Sigmoid colon (tissue), 7 donors: Measurements from ENCODE around the gene DRC3. TPM values are rescaled to one million over a fixed set of nuclear protein-coding genes. Genes with fewer than 3 reads are reported as not detected.

Source experiments
- DNase-seq: peaks from one replicate; pipeline ENCODE4 v3.0.0-alpha.2; 2019
- H3K27ac ChIP-seq, 4 donors: fragments of 200-600 bp; sonication (generic); one replicate each; pipeline ENCODE4 v1.5.1; 2016 to 2019; ENCODE audit warnings: mild to moderate bottlenecking in 1 of 4
- H3K27me3 ChIP-seq, 3 donors: fragments of 200-600 bp; sonication (generic); one replicate each; pipeline ENCODE4 v1.5.1; 2019; ENCODE audit warnings: mild to moderate bottlenecking in 1 of 3
- H3K36me3 ChIP-seq, 4 donors: fragments of 200-600 bp; sonication (generic); one replicate each; pipeline ENCODE4 v1.5.1; 2016 to 2019
- H3K4me1 ChIP-seq, 4 donors: fragments of 200-600 bp; sonication (generic); one replicate each; pipeline ENCODE4 v1.5.1; 2017 to 2019
- H3K4me3 ChIP-seq, 4 donors: fragments of 200-600 bp; sonication (generic); one replicate each; pipeline ENCODE4 v1.5.1; 2017 to 2019; ENCODE audit warnings: mild to moderate bottlenecking in 2 of 4, moderate library complexity in 1 of 4
- H3K9me3 ChIP-seq, 4 donors: fragments of 200-600 bp in 3 of 4; sonication (generic) in 3 of 4; one replicate each; pipeline versions ENCODE4 v1.5.1 to v1.6.1; 2013 to 2019
- CTCF ChIP-seq, 4 experiments: fragments of 450-650 bp in 3 of 4; fragments of 200-600 bp in 1 of 4; IDR thresholded peaks; one replicate each; pipeline ENCODE4 v1.5.1; 2016 to 2019; ENCODE audit warnings: antibody characterized with exemption in 4 of 4, mild to moderate bottlenecking in 3 of 4, moderate library complexity in 2 of 4
- EP300 ChIP-seq, 4 donors: sonication (generic); formaldehyde crosslinking; IDR thresholded peaks; one replicate each; pipeline ENCODE4 v1.6.1; 2017; ENCODE audit warnings: antibody characterized with exemption in 4 of 4
- POLR2A ChIP-seq, 2 donors: fragments of 450-650 bp; IDR thresholded peaks; one replicate each; pipeline ENCODE4 v1.6.1; 2016; ENCODE audit warnings: antibody characterized with exemption in 2 of 2, mild to moderate bottlenecking in 2 of 2, moderate library complexity in 2 of 2
- POLR2AphosphoS5 ChIP-seq, 4 donors: sonication (generic); formaldehyde crosslinking; IDR thresholded peaks; one replicate each; pipeline ENCODE4 v1.6.1; 2017; ENCODE audit warnings: antibody characterized with exemption in 4 of 4
- WGBS, 2 donors: extraction: QIAGEN DNeasy Blood & Tissue Kit; methylation state at CpG; one replicate each; pipeline ENCODE4 v1.1.7; 2013; 5-methylcytosine and 5-hydroxymethylcytosine counted together
- intact Hi-C: fragments of 100-400 bp; cut with DNase I; formaldehyde crosslinking; loops from one replicate; pipeline ENCODE4 v1.15.1; 2023
- polyA plus RNA-seq, 3 donors: library from polyadenylated mRNA; stranded (reverse); fragments of 200-250 nt; gene quantifications; one replicate each; pipeline ENCODE4 v1.2.3, GENCODE V29; 2013
- total RNA-seq, 4 donors: library from RNA; depleted of rRNA; stranded (reverse); fragments of >200 nt; gene quantifications; one replicate each; pipeline ENCODE4 v1.1.0, GENCODE V29; 2016
- donor health status: healthy with polysubstance abuse.
- donor health status: Bipolar disorder and iron deficiency.
- donor health status: healthy.

Gene DRC3
- total and polyA plus RNA-seq, 7 donors = 0.36 to 6.1 (median 1.6) TPM; not detected in 2

- DNase-seq = no peak
- no peak overlapping the region for H3K4me3 ChIP-seq
- H3K36me3 ChIP-seq = peaks cover 0 to 23% (median 0%) of the 10 kb centered on the region in 4 donors
- TF ChIP-seq EP300 (IDR thresholded peaks at IDR 0.05) (no peak), CTCF (IDR thresholded peaks at IDR 0.05) (no peak), POLR2AphosphoS5 (IDR thresholded peaks at IDR 0.05) (no peak), POLR2A (IDR thresholded peaks at IDR 0.05) (no peak)
- H3K9me3 ChIP-seq = no peaks in the 10 kb centered on the region
- H3K27me3 ChIP-seq = no peaks in the 10 kb centered on the region
- WGBS, 2 donors = 88 to 93% methylated on average over 6 of the region's 6 CpGs
- no peaks in the 10 kb centered on the region for H3K4me1 ChIP-seq
- no peak overlapping the region for H3K27ac ChIP-seq
- intact Hi-C loops = no loop called here
These were observed 54.6 kb downstream of the DRC3 start for GRCh38 chr17:18027280-18027679.

- peaks cover 0 to 2% (median 0%) of the 10 kb centered on the region in 4 donors for H3K4me1 ChIP-seq
- no peak for TF ChIP-seq EP300 (IDR thresholded peaks at IDR 0.05)
- TF ChIP-seq POLR2A (IDR thresholded peaks at IDR 0.05) = no peak
- no peak for TF ChIP-seq POLR2AphosphoS5 (IDR thresholded peaks at IDR 0.05)
- TF ChIP-seq CTCF (IDR thresholded peaks at IDR 0.05) = no peak
- no peaks in the 10 kb centered on the region for H3K27me3 ChIP-seq
- H3K27ac ChIP-seq = no peak overlapping the region
- no peaks in the 10 kb centered on the region for H3K9me3 ChIP-seq
- peaks cover 0 to 23% (median 0%) of the 10 kb centered on the region in 4 donors for H3K36me3 ChIP-seq
- intact Hi-C loops = no loop called here
- no peak for DNase-seq
- 89 to 91% methylated on average over 11 of the region's 11 CpGs for WGBS, 2 donors
- no peak overlapping the region for H3K4me3 ChIP-seq
These were observed 55.7 kb downstream of the DRC3 start for GRCh38 chr17:18028114-18028951.

GRCh38 chr17:18028952-18029540, 56.4 kb downstream of the DRC3 start:
- intact Hi-C loops = no loop called here
- no peak overlapping the region for H3K27ac ChIP-seq
- WGBS, 2 donors = 93 to 94% methylated on average over 8 of the region's 8 CpGs

GRCh38 chr17:18031955-18032354, 59.3 kb downstream of the DRC3 start:
- H3K4me1 ChIP-seq = peaks cover 0 to 3% (median 2%) of the 10 kb centered on the region in 4 donors
- no peak overlapping the region for H3K27ac ChIP-seq
- no peak overlapping the region for H3K4me3 ChIP-seq
- no peak for DNase-seq
- H3K36me3 ChIP-seq = peaks cover 0 to 14% (median 0%) of the 10 kb centered on the region in 4 donors
- TF ChIP-seq CTCF (IDR thresholded peaks at IDR 0.05) = no peak
- no peak for TF ChIP-seq POLR2A (IDR thresholded peaks at IDR 0.05)
- no peak for TF ChIP-seq EP300 (IDR thresholded peaks at IDR 0.05)
- no peak for TF ChIP-seq POLR2AphosphoS5 (IDR thresholded peaks at IDR 0.05)
- H3K9me3 ChIP-seq = no peaks in the 10 kb centered on the region
- intact Hi-C loops = no loop called here
- no peaks in the 10 kb centered on the region for H3K27me3 ChIP-seq
- WGBS, 2 donors = 57 to 86% methylated on average over 2 of the region's 2 CpGs

More at GRCh38 chr17:18028952-18029540, 56.4 kb downstream of the DRC3 start:
- Histone ChIP-seq H3K9me3 (no peaks in the 10 kb centered on the region), H3K4me1 (peaks cover 0 to 3% (median 0%) of the 10 kb centered on the region in 4 donors), H3K27me3 (no peaks in the 10 kb centered on the region), H3K36me3 (peaks cover 0 to 23% (median 0%) of the 10 kb centered on the region in 4 donors), H3K4me3 (no peak overlapping the region)
- TF ChIP-seq CTCF (IDR thresholded peaks at IDR 0.05) = no peak
- no peak for DNase-seq
